ENCODE measurements around the gene NR0B1. TPM values are rescaled to one million over a fixed set of nuclear protein-coding genes. Genes with fewer than 3 reads are reported as not detected.

NR0B1 gene
- polyA plus RNA-seq, 1 experiment, result 0.10 TPM

- no peak for DNase-seq (ENCODE audit: low read depth)
- Histone ChIP-seq H3K4me3 (ENCODE audit: low read depth, low read length) (no peak overlapping the region), H3K36me3 (ENCODE audit: control insufficient read depth, insufficient read depth, low read length) (no peaks in the 10 kb centered on the region), H3K27me3 (ENCODE audit: control insufficient read depth, insufficient read depth, low read length) (no peaks in the 10 kb centered on the region)
- no peak for TF ChIP-seq CTCF (IDR thresholded peaks at IDR 0.05; ENCODE audit: insufficient read depth, low read depth, low read length)
- ChIA-PET POLR2A (no interaction called here), CTCF (no interaction called here)
These were observed 12.6 kb downstream of the NR0B1 start for GRCh38 chrX:30296408-30297254.

GRCh38 chrX:30283456-30284200 lies 25.6 kb downstream of the NR0B1 start:
- peak; percentile 77 for DNase-seq (ENCODE audit: low read depth)
- Histone ChIP-seq H3K36me3 (ENCODE audit: control insufficient read depth, insufficient read depth, low read length) (no peaks in the 10 kb centered on the region), H3K27me3 (ENCODE audit: control insufficient read depth, insufficient read depth, low read length) (no peaks in the 10 kb centered on the region), H3K4me3 (ENCODE audit: low read depth, low read length) (no peak overlapping the region)
- no peak for TF ChIP-seq CTCF (IDR thresholded peaks at IDR 0.05; ENCODE audit: insufficient read depth, low read depth, low read length)
- ChIA-PET CTCF (no interaction called here), POLR2A (no interaction called here)

GRCh38 chrX:30282527-30282926 lies 26.7 kb downstream of the NR0B1 start:
- Histone ChIP-seq H3K36me3 (ENCODE audit: control insufficient read depth, insufficient read depth, low read length) (no peaks in the 10 kb centered on the region), H3K4me3 (ENCODE audit: low read depth, low read length) (no peak overlapping the region), H3K27me3 (ENCODE audit: control insufficient read depth, insufficient read depth, low read length) (no peaks in the 10 kb centered on the region)
- ChIA-PET CTCF (no interaction called here), POLR2A (no interaction called here)
- DNase-seq (ENCODE audit: low read depth), result no peak
- TF ChIP-seq CTCF (IDR thresholded peaks at IDR 0.05; ENCODE audit: insufficient read depth, low read depth, low read length), result no peak

- H3K36me3 ChIP-seq (ENCODE audit: control insufficient read depth, insufficient read depth, low read length), result no peaks in the 10 kb centered on the region
- no peak for TF ChIP-seq CTCF (IDR thresholded peaks at IDR 0.05; ENCODE audit: insufficient read depth, low read depth, low read length)
- CTCF ChIA-PET, result no interaction called here
- DNase-seq (ENCODE audit: low read depth), result no peak
- H3K4me3 ChIP-seq (ENCODE audit: low read depth, low read length), result no peak overlapping the region
- POLR2A ChIA-PET, result no interaction called here
- H3K27me3 ChIP-seq (ENCODE audit: control insufficient read depth, insufficient read depth, low read length), result no peaks in the 10 kb centered on the region
These were observed 28.8 kb downstream of the NR0B1 start for GRCh38 chrX:30280428-30280827.

- no peak for TF ChIP-seq CTCF (IDR thresholded peaks at IDR 0.05; ENCODE audit: insufficient read depth, low read depth, low read length)
- DNase-seq (ENCODE audit: low read depth), result no peak
- Histone ChIP-seq H3K4me3 (ENCODE audit: low read depth, low read length) (no peak overlapping the region), H3K36me3 (ENCODE audit: control insufficient read depth, insufficient read depth, low read length) (no peaks in the 10 kb centered on the region), H3K27me3 (ENCODE audit: control insufficient read depth, insufficient read depth, low read length) (no peaks in the 10 kb centered on the region)
- POLR2A ChIA-PET, result no interaction called here
- CTCF ChIA-PET, result interaction anchor here (1.6 kb wide), 1 partner anchor 235 kb away, joined by 4 read pairs; no protein-coding TSS in a partner anchor
These were observed 30.8 kb downstream of the NR0B1 start for GRCh38 chrX:30278365-30278764.
